HG03097 (cell line): ENCODE results near the gene PTPRA.
"Not testable (repeated sequence)": the region's sequence is repeated elsewhere in the genome, so short reads cannot be mapped to it uniquely, and the experiment has no call there.

Source experiments
- ATAC-seq: cut with Tn5 transposase; IDR thresholded peaks from one replicate; pipeline ENCODE4 v1.9.1; 2021; ENCODE audit not compliant: unreplicated experiment, low FRiP score

Gene PTPRA

GRCh38 chr20:3071610-3072529, 198.6 kb downstream of the PTPRA start, which contains the start of gene OXT:
OXT (plus strand) TSS chr20:3071620; CDS start chr20:3071656, 36 bp downstream.
- ATAC-seq: no peak

GRCh38 chr20:3072530-3073250, 199.4 kb downstream of the PTPRA start:
- no peak for ATAC-seq

GRCh38 chr20:3073251-3073643, 200.0 kb downstream of the PTPRA start:
- ATAC-seq: not testable (repeated sequence)

GRCh38 chr20:3074812-3075211, 201.5 kb downstream of the PTPRA start:
- no peak for ATAC-seq

GRCh38 chr20:3075315-3075714, 202.0 kb downstream of the PTPRA start:
- ATAC-seq: not testable (repeated sequence)

- ATAC-seq: no peak
These were observed 204.4 kb downstream of the PTPRA start for GRCh38 chr20:3077618-3078134.

- no peak for ATAC-seq
These were observed 207.7 kb downstream of the PTPRA start for GRCh38 chr20:3080939-3081388.

- ATAC-seq: no peak
These were observed 208.4 kb downstream of the PTPRA start for GRCh38 chr20:3081641-3082040.

- no peak for ATAC-seq
These were observed 209.1 kb downstream of the PTPRA start for GRCh38 chr20:3082306-3082951.

GRCh38 chr20:3082955-3083952, 210.0 kb downstream of the PTPRA start:
- ATAC-seq: no peak

GRCh38 chr20:3084283-3084985, 211.2 kb downstream of the PTPRA start, which contains the start of gene AVP:
AVP (minus strand) TSS chr20:3084724; CDS start chr20:3084674, 50 bp downstream.
- no peak for ATAC-seq

- no peak for ATAC-seq
These were observed 211.7 kb downstream of the PTPRA start for GRCh38 chr20:3084986-3085360.

- ATAC-seq: no peak
These were observed 212.3 kb downstream of the PTPRA start for GRCh38 chr20:3085571-3086072.

- no peak for ATAC-seq
These were observed 214.8 kb downstream of the PTPRA start for GRCh38 chr20:3088031-3088430.
